LNCAP (cell line): ENCODE measurements around the gene TMTC4.

ENCODE experiments used
- TF ChIP-seq, protein P1 (sequence below): fragments of 450-650 bp; IDR thresholded peaks from 2 replicates; pipeline ENCODE4 v1.5.1; 2017; ENCODE audit warnings: mild to moderate bottlenecking

The TMTC4 gene

GRCh38 chr13:100646871-100647270 is 27.7 kb downstream of the TMTC4 start:
- TF ChIP-seq, protein P1, sequence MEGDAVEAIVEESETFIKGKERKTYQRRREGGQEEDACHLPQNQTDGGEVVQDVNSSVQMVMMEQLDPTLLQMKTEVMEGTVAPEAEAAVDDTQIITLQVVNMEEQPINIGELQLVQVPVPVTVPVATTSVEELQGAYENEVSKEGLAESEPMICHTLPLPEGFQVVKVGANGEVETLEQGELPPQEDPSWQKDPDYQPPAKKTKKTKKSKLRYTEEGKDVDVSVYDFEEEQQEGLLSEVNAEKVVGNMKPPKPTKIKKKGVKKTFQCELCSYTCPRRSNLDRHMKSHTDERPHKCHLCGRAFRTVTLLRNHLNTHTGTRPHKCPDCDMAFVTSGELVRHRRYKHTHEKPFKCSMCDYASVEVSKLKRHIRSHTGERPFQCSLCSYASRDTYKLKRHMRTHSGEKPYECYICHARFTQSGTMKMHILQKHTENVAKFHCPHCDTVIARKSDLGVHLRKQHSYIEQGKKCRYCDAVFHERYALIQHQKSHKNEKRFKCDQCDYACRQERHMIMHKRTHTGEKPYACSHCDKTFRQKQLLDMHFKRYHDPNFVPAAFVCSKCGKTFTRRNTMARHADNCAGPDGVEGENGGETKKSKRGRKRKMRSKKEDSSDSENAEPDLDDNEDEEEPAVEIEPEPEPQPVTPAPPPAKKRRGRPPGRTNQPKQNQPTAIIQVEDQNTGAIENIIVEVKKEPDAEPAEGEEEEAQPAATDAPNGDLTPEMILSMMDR = no peak

DNA sequence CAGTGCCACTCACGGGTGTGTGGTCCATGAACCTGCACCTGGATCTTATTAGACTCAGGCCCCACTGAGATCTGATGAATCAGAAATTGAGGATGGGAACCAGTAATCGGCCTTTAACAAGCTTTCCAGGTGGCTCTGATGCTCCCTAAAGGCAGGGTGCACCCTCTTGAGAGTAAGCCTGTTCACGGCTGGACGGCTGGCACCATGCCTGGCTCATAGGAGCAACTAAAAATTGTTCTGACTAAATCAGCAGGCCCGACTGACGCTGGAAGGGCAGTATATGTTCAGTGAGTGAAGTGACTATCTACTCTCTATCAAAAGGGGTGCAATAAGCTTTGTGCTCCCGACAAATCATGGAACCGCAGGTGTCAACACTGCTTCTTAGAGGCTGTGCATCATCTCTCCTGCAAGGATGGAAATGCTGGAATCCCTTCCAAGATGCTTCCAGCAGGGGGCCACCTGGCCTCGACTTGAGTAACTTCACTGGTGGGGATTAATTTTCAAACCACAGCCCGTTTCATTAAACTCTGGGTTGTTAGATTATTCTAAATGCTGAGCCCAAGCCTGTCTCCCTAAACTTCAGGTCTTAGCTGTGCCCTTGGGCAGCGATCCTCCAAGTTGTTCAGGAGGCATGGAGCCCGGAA is 28.4 kb downstream of the TMTC4 start:
- TF ChIP-seq, protein P1 = peak; percentile 42; the same call in 1 of the 2 replicates

- TF ChIP-seq, protein P1 = no peak
These were observed 29.2 kb downstream of the TMTC4 start for GRCh38 chr13:100645382-100645781.

- TF ChIP-seq, protein P1 = no peak
These were observed 30.2 kb downstream of the TMTC4 start for GRCh38 chr13:100644371-100644770.

DNA sequence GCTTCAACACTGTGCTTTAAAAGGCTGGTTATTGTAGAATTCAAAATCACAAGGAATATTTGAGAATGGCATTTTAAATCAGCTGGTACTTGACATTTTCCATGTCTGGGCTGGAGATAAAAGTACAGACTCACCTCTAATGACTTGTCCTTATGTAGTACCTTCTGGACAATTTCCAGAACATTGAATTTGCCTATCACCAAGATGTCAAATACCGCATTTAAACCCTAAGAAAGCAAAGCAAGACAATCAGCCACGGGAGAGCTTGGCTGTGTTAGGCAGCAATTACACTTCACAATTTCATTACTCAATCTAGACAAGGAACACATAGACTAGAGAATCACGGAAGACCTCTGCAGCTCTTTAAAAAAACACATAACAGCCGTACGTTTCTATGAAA is 36.8 kb downstream of the TMTC4 start:
- TF ChIP-seq, protein P1 = no peak

GRCh38 chr13:100637380-100637779 is 37.2 kb downstream of the TMTC4 start:
- TF ChIP-seq, protein P1 = no peak

DNA sequence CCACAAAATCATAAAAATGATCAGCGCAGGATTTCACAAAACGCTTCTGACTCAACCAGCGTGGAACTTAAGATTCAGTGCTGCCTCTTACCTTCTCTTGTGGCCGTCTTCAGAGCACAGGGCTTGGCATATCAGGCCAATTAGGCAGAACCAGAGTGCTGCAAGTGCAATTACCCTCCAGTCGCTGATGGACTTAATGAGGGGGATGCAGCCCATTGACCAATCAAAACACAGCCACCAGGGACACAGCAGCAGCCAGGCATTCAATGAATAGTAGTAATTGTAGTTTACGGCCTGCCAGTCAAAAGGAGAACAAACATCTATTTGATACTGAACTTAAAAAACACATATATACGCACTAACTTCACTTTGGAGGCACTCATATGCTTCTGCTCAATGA is 38.2 kb downstream of the TMTC4 start:
- TF ChIP-seq, protein P1 = no peak

DNA sequence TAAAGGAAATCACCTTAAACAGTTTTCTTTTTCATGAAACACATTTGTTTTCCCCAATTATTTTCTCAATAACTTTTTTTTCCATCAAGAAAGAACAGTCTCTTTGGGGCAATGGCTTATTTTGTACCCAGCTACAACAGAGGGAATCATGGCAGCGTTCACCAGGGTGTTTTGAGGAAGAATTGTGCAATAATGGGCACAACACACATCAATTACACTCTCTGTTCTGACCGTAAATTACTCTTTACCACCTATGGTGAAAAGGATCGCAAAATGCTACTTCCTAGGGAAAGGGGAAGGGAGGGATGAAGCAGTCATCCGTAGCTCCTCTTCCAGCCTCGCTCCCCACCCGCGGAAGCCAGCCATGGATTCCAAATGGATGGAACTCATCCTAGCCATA is 38.6 kb downstream of the TMTC4 start:
- TF ChIP-seq, protein P1 = no peak
